Measurements from ENCODE around the gene CTH.
"Not testable (repeated sequence)": the region's sequence is repeated elsewhere in the genome, so short reads cannot be mapped to it uniquely, and the experiment has no call there.

Gene CTH

GRCh38 chr1:70455291-70455690, 44.2 kb downstream of the CTH start:
- peaks cover 4% of the 10 kb centered on the region for H3K27me3 Mint-ChIP-seq
- no peak for DNase-seq
- H3K27ac Mint-ChIP-seq = no peak overlapping the region
- peaks cover 5% of the 10 kb centered on the region for H3K4me1 Mint-ChIP-seq
- no peak overlapping the region for H3K4me3 Mint-ChIP-seq
- H3K9me3 Mint-ChIP-seq = peaks cover 5% of the 10 kb centered on the region
- no peaks in the 10 kb centered on the region for H3K36me3 Mint-ChIP-seq (ENCODE audit: low read depth)
- ATAC-seq = no peak

GRCh38 chr1:70458131-70458530, 47.1 kb downstream of the CTH start:
- Mint-ChIP-seq H3K4me1 (no peaks in the 10 kb centered on the region), H3K4me3 (no peak overlapping the region), H3K36me3 (ENCODE audit: low read depth) (no peaks in the 10 kb centered on the region), H3K9me3 (no peaks in the 10 kb centered on the region), H3K27ac (no peak overlapping the region), H3K27me3 (peaks cover 4% of the 10 kb centered on the region)
- DNase-seq = no peak
- ATAC-seq = no peak

- H3K27me3 Mint-ChIP-seq = peaks cover 5% of the 10 kb centered on the region
- H3K4me3 Mint-ChIP-seq = no peak overlapping the region
- H3K9me3 Mint-ChIP-seq = peaks cover 4% of the 10 kb centered on the region
- H3K27ac Mint-ChIP-seq = no peak overlapping the region
- ATAC-seq (no peak), DNase-seq (no peak)
- H3K4me1 Mint-ChIP-seq = no peaks in the 10 kb centered on the region
- H3K36me3 Mint-ChIP-seq (ENCODE audit: low read depth) = no peaks in the 10 kb centered on the region
Observed at GRCh38 chr1:70459496-70460225, 48.6 kb downstream of the CTH start.

GRCh38 chr1:70460740-70461713, 50.0 kb downstream of the CTH start:
- DNase-seq; H3K36me3 Mint-ChIP-seq (ENCODE audit: low read depth); H3K9me3 Mint-ChIP-seq; H3K4me3 Mint-ChIP-seq; H3K27me3 Mint-ChIP-seq; H3K27ac Mint-ChIP-seq; H3K4me1 Mint-ChIP-seq; ATAC-seq: not testable (repeated sequence)

GRCh38 chr1:70462611-70463010, 51.5 kb downstream of the CTH start:
- no peak overlapping the region for H3K4me3 Mint-ChIP-seq
- no peak overlapping the region for H3K27ac Mint-ChIP-seq
- H3K27me3 Mint-ChIP-seq = peaks cover 1% of the 10 kb centered on the region
- no peak for ATAC-seq
- no peaks in the 10 kb centered on the region for H3K36me3 Mint-ChIP-seq (ENCODE audit: low read depth)
- H3K4me1 Mint-ChIP-seq = no peaks in the 10 kb centered on the region
- H3K9me3 Mint-ChIP-seq = peaks cover 4% of the 10 kb centered on the region
- no peak for DNase-seq

GRCh38 chr1:70465911-70466310, 54.8 kb downstream of the CTH start:
- no peak overlapping the region for H3K4me3 Mint-ChIP-seq
- H3K4me1 Mint-ChIP-seq = no peaks in the 10 kb centered on the region
- ATAC-seq (no peak), DNase-seq (no peak)
- no peaks in the 10 kb centered on the region for H3K36me3 Mint-ChIP-seq (ENCODE audit: low read depth)
- H3K9me3 Mint-ChIP-seq = peaks cover 4% of the 10 kb centered on the region
- no peak overlapping the region for H3K27ac Mint-ChIP-seq
- peaks cover 9% of the 10 kb centered on the region for H3K27me3 Mint-ChIP-seq

- DNase-seq (no peak), ATAC-seq (no peak)
- peaks cover 4% of the 10 kb centered on the region for H3K9me3 Mint-ChIP-seq
- peaks cover 9% of the 10 kb centered on the region for H3K27me3 Mint-ChIP-seq
- no peak overlapping the region for H3K27ac Mint-ChIP-seq
- H3K4me1 Mint-ChIP-seq = no peaks in the 10 kb centered on the region
- H3K36me3 Mint-ChIP-seq (ENCODE audit: low read depth) = no peaks in the 10 kb centered on the region
- H3K4me3 Mint-ChIP-seq = no peak overlapping the region
Observed at GRCh38 chr1:70467531-70467930, 56.5 kb downstream of the CTH start.

GRCh38 chr1:70468180-70468579, 57.1 kb downstream of the CTH start:
- ATAC-seq = no peak
- DNase-seq = no peak
- H3K27me3 Mint-ChIP-seq = peaks cover 9% of the 10 kb centered on the region
- no peaks in the 10 kb centered on the region for H3K36me3 Mint-ChIP-seq (ENCODE audit: low read depth)
- H3K27ac Mint-ChIP-seq = no peak overlapping the region
- H3K4me3 Mint-ChIP-seq = no peak overlapping the region
- no peaks in the 10 kb centered on the region for H3K4me1 Mint-ChIP-seq
- peaks cover 4% of the 10 kb centered on the region for H3K9me3 Mint-ChIP-seq

- H3K27me3 Mint-ChIP-seq; H3K9me3 Mint-ChIP-seq; H3K27ac Mint-ChIP-seq; H3K4me3 Mint-ChIP-seq; DNase-seq; ATAC-seq; H3K36me3 Mint-ChIP-seq (ENCODE audit: low read depth); H3K4me1 Mint-ChIP-seq: not testable (repeated sequence)
Observed at GRCh38 chr1:70469184-70469583, 58.1 kb downstream of the CTH start.

GRCh38 chr1:70475023-70475422, 64.0 kb downstream of the CTH start:
- ATAC-seq (no peak), DNase-seq (no peak)
- Mint-ChIP-seq H3K4me3 (no peak overlapping the region), H3K36me3 (ENCODE audit: low read depth) (no peaks in the 10 kb centered on the region), H3K4me1 (no peaks in the 10 kb centered on the region), H3K27me3 (peaks cover 3% of the 10 kb centered on the region), H3K27ac (no peak overlapping the region), H3K9me3 (no peaks in the 10 kb centered on the region)

- ATAC-seq = no peak
- no peaks in the 10 kb centered on the region for H3K27me3 Mint-ChIP-seq
- no peaks in the 10 kb centered on the region for H3K9me3 Mint-ChIP-seq
Observed at GRCh38 chr1:70477090-70477489, 66.0 kb downstream of the CTH start.

GRCh38 chr1:70477905-70478304, 66.8 kb downstream of the CTH start:
- not testable (repeated sequence) for ATAC-seq; H3K9me3 Mint-ChIP-seq; DNase-seq; H3K36me3 Mint-ChIP-seq (ENCODE audit: low read depth); H3K4me3 Mint-ChIP-seq; H3K27ac Mint-ChIP-seq; H3K4me1 Mint-ChIP-seq; H3K27me3 Mint-ChIP-seq

More at GRCh38 chr1:70477090-70477489, 66.0 kb downstream of the CTH start:
- H3K4me1 Mint-ChIP-seq = no peaks in the 10 kb centered on the region
- no peak overlapping the region for H3K4me3 Mint-ChIP-seq
- DNase-seq = no peak
- H3K27ac Mint-ChIP-seq = no peak overlapping the region
- no peaks in the 10 kb centered on the region for H3K36me3 Mint-ChIP-seq (ENCODE audit: low read depth)

GRCh38 chr1:70483342-70483741, 72.3 kb downstream of the CTH start:
- no peak for DNase-seq
- H3K36me3 Mint-ChIP-seq (ENCODE audit: low read depth) = no peaks in the 10 kb centered on the region
- ATAC-seq = no peak
- no peaks in the 10 kb centered on the region for H3K27me3 Mint-ChIP-seq
- no peaks in the 10 kb centered on the region for H3K4me1 Mint-ChIP-seq
- H3K27ac Mint-ChIP-seq = no peak overlapping the region
- H3K4me3 Mint-ChIP-seq = no peak overlapping the region
- no peaks in the 10 kb centered on the region for H3K9me3 Mint-ChIP-seq

- H3K27me3 Mint-ChIP-seq = no peaks in the 10 kb centered on the region
- H3K36me3 Mint-ChIP-seq (ENCODE audit: low read depth) = no peaks in the 10 kb centered on the region
- ATAC-seq (peak; percentile 24), DNase-seq (no peak)
- H3K4me1 Mint-ChIP-seq = no peaks in the 10 kb centered on the region
- no peak overlapping the region for H3K27ac Mint-ChIP-seq
- H3K4me3 Mint-ChIP-seq = no peak overlapping the region
- no peaks in the 10 kb centered on the region for H3K9me3 Mint-ChIP-seq
Observed at GRCh38 chr1:70485624-70486023, 74.6 kb downstream of the CTH start.
